Measurements from ENCODE around the gene SH3TC1. TPM values are rescaled to one million over a fixed set of nuclear protein-coding genes. Genes with fewer than 3 reads are reported as not detected.

The SH3TC1 gene
- polyA plus RNA-seq, 4 donors, result 0.45 to 25.3 (median 6.3) TPM

DNA sequence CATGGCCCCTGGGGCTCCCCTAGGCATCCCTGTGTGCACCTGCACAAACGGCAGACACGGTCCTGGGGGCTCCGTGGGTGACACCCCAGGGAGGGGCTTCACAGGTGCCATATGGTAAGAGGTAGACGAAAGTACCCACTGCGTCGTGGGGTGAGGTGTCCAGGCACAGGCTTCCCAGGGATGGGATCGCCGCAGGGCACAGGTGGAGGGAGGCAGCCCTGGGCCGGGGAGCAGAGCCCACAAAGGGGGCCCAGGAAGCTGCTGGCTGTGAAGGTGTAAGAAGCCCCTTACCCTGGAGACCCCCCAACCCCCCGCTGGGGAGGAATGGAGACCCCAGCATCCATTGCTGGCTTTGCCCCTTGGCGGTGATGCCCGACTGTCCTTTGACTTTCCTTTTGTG, 10.9 kb downstream of the SH3TC1 start:
- Histone ChIP-seq H3K36me3 (ENCODE audit: control insufficient read depth in 3 of 3, insufficient read depth in 2 of 3, low read depth in 1 of 3, low read length in 3 of 3) (peaks cover 0 to 78% (median 0%) of the 10 kb centered on the region in 3 donors), H3K9me3 (ENCODE audit: control insufficient read depth in 2 of 2, insufficient read depth in 1 of 2, low read depth in 1 of 2, low read length in 1 of 2) (no peaks in the 10 kb centered on the region), H3K4me1 (ENCODE audit: control insufficient read depth in 3 of 3, insufficient read depth in 2 of 3, low read depth in 1 of 3, low read length in 2 of 3) (peaks cover 0 to 11% (median 0%) of the 10 kb centered on the region in 3 donors), H3K4me3 (ENCODE audit: low read depth in 1 of 3, low read length in 3 of 3) (no peak overlapping the region), H3K27me3 (ENCODE audit: control insufficient read depth in 3 of 3, insufficient read depth in 3 of 3, low read length in 3 of 3) (no peaks in the 10 kb centered on the region), H3K27ac (ENCODE audit: low read depth in 1 of 3, low read length in 2 of 3) (no peak overlapping the region)
- FAIRE-seq (no peak), DNase-seq (no peak)
- 81 to 90% (median 85%) methylated on average over 12 of the region's 12 CpGs for WGBS, 3 donors

DNA sequence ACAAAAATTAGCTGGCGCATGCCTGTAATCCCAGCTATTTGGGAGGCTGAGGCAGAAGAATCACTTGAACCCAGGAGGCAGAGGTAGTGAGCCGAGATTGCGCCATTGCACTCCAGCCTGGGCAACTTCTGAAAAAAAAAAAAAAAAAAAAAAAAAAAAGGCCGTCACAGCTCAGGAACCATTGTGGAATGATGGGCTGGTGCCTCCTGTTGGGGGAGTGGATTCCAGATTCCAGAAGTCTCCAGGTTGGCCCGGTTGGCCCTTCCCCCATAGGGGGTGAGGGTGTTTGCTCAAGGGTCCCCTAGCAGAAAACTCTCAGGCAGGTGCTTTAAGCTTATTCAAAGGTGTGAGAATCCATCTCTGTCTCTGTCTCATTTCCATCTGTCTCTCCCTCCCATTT, 11.5 kb downstream of the SH3TC1 start:
- FAIRE-seq (no peak), DNase-seq (no peak)
- Histone ChIP-seq H3K4me1 (ENCODE audit: control insufficient read depth in 3 of 3, insufficient read depth in 2 of 3, low read depth in 1 of 3, low read length in 2 of 3) (peaks cover 0 to 11% (median 0%) of the 10 kb centered on the region in 3 donors), H3K9me3 (ENCODE audit: control insufficient read depth in 2 of 2, insufficient read depth in 1 of 2, low read depth in 1 of 2, low read length in 1 of 2) (no peaks in the 10 kb centered on the region), H3K27me3 (ENCODE audit: control insufficient read depth in 3 of 3, insufficient read depth in 3 of 3, low read length in 3 of 3) (no peaks in the 10 kb centered on the region), H3K27ac (ENCODE audit: low read depth in 1 of 3, low read length in 2 of 3) (no peak overlapping the region), H3K36me3 (ENCODE audit: control insufficient read depth in 3 of 3, insufficient read depth in 2 of 3, low read depth in 1 of 3, low read length in 3 of 3) (peaks cover 0 to 78% (median 0%) of the 10 kb centered on the region in 3 donors), H3K4me3 (ENCODE audit: low read depth in 1 of 3, low read length in 3 of 3) (no peak overlapping the region)
- WGBS, 3 donors, result 77 to 85% (median 83%) methylated on average over 4 to 5 of the region's 5 CpGs

DNA sequence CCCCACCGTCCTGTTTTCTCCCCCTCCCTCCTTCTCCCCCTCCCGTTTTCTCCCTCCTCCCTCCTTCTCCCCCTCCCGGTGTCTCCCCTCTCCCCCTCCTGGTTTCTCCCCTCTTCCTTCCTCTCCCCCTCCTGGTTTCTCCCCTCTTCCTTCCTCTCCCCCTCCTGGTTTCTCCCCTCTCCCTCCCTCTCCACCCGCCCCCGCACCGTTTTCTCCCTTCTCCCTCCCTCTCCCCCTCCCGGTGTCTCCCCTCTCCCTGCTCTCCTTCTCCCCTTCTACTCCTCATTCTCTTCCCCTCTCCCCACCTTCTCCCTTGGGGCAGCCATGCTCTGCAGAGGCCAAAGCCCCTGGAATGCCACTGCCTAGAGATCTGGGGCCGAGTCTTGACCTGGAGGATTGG, 12.2 kb downstream of the SH3TC1 start:
- H3K9me3 ChIP-seq (ENCODE audit: control insufficient read depth in 2 of 2, insufficient read depth in 1 of 2, low read depth in 1 of 2, low read length in 1 of 2), result no peaks in the 10 kb centered on the region
- WGBS, 3 donors, result 35 to 45% (median 43%) methylated on average over 8 of the region's 8 CpGs
- DNase-seq, result no peak
- peaks cover 0 to 5% (median 0%) of the 10 kb centered on the region in 3 donors for H3K4me1 ChIP-seq (ENCODE audit: control insufficient read depth in 3 of 3, insufficient read depth in 2 of 3, low read depth in 1 of 3, low read length in 2 of 3)
- H3K27me3 ChIP-seq (ENCODE audit: control insufficient read depth in 3 of 3, insufficient read depth in 3 of 3, low read length in 3 of 3), result no peaks in the 10 kb centered on the region
- FAIRE-seq, result no peak
- peaks cover 0 to 78% (median 0%) of the 10 kb centered on the region in 3 donors for H3K36me3 ChIP-seq (ENCODE audit: control insufficient read depth in 3 of 3, insufficient read depth in 2 of 3, low read depth in 1 of 3, low read length in 3 of 3)
- no peak overlapping the region for H3K27ac ChIP-seq (ENCODE audit: low read depth in 1 of 3, low read length in 2 of 3)
- no peak overlapping the region for H3K4me3 ChIP-seq (ENCODE audit: low read depth in 1 of 3, low read length in 3 of 3)

DNA sequence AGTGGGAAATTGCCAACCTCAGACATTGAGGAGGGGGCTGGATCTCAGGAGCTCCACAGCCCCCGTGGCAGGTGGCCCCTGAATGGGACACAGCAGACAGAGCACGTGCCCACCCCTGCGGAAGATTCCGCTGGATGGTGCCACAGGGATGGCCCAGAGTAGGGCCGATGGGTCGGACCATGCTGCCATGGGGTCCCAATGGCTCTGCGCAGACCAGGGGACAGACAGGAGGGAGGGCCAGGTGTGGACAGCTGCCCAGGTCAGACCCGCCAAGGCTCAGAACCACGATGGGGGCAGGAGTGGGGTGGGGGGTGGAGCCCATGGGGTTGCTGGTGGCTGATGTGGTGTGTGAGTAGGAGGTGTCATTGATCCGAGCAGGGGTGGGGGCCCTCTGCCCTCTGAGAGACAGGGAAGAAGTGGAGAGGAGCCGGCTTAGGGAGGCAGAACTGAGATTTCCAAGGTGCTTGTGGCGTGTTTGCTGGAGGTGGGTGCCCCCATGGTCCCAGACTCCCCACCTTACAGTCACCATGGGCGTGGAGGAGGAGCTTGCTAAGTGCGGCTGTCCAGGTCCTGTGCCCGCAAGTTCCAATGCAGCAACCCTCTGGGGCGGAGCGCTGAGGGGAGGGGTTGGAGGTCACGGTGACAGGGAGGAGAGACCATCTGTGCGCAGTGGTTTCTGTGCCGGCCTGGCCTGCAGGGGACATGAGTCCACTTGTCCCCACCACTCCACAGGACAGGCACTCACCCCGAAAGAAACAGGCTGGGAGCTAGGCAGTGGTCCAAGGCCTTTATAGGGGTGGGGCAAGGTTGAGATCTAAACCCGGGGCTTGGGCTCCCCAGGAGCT, 12.9 kb downstream of the SH3TC1 start:
- DNase-seq (no peak), FAIRE-seq (no peak)
- peaks cover 0 to 82% (median 0%) of the 10 kb centered on the region in 3 donors for H3K36me3 ChIP-seq (ENCODE audit: control insufficient read depth in 3 of 3, insufficient read depth in 2 of 3, low read depth in 1 of 3, low read length in 3 of 3)

DNA sequence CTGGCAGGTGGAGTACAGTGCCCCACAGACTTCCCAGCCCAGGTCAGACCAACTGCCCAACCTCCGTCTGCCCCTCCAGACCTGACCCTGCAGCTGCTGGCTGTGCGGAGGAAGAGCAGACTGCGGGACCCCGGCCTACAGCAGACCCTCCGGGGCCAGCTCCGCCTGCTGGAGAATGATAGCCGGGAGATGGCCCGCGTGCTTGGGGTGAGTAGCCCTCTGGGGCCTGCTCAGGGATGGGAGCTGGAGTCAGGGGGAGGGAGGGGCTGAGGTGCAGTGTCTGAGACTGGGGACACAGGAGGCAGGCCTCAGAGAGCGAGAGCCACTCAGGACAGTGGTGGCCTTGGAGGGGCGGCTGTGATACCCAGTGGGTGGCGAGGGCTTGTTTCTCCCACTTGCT, 13.5 kb downstream of the SH3TC1 start:
- Histone ChIP-seq H3K27ac (ENCODE audit: low read depth in 1 of 3, low read length in 2 of 3) (no peak overlapping the region), H3K4me1 (ENCODE audit: control insufficient read depth in 3 of 3, insufficient read depth in 2 of 3, low read depth in 1 of 3, low read length in 2 of 3) (no peaks in the 10 kb centered on the region), H3K36me3 (ENCODE audit: control insufficient read depth in 3 of 3, insufficient read depth in 2 of 3, low read depth in 1 of 3, low read length in 3 of 3) (peaks cover 0 to 84% (median 0%) of the 10 kb centered on the region in 3 donors), H3K4me3 (ENCODE audit: low read depth in 1 of 3, low read length in 3 of 3) (no peak overlapping the region), H3K27me3 (ENCODE audit: control insufficient read depth in 3 of 3, insufficient read depth in 3 of 3, low read length in 3 of 3) (no peaks in the 10 kb centered on the region), H3K9me3 (ENCODE audit: control insufficient read depth in 2 of 2, insufficient read depth in 1 of 2, low read depth in 1 of 2, low read length in 1 of 2) (no peaks in the 10 kb centered on the region)
- WGBS, 3 donors, result 91 to 98% (median 96%) methylated on average over 11 to 12 of the region's 12 CpGs
- no peak for FAIRE-seq
- no peak for DNase-seq

More for the DNA sequence above, 12.9 kb downstream of the SH3TC1 start:
- 84 to 89% (median 86%) methylated on average over 22 of the region's 22 CpGs for WGBS, 3 donors
- H3K4me1 ChIP-seq (ENCODE audit: control insufficient read depth in 3 of 3, insufficient read depth in 2 of 3, low read depth in 1 of 3, low read length in 2 of 3), result no peaks in the 10 kb centered on the region
- no peaks in the 10 kb centered on the region for H3K9me3 ChIP-seq (ENCODE audit: control insufficient read depth in 2 of 2, insufficient read depth in 1 of 2, low read depth in 1 of 2, low read length in 1 of 2)
- no peaks in the 10 kb centered on the region for H3K27me3 ChIP-seq (ENCODE audit: control insufficient read depth in 3 of 3, insufficient read depth in 3 of 3, low read length in 3 of 3)
- H3K27ac ChIP-seq (ENCODE audit: low read depth in 1 of 3, low read length in 2 of 3), result no peak overlapping the region
- H3K4me3 ChIP-seq (ENCODE audit: low read depth in 1 of 3, low read length in 3 of 3), result no peak overlapping the region

DNA sequence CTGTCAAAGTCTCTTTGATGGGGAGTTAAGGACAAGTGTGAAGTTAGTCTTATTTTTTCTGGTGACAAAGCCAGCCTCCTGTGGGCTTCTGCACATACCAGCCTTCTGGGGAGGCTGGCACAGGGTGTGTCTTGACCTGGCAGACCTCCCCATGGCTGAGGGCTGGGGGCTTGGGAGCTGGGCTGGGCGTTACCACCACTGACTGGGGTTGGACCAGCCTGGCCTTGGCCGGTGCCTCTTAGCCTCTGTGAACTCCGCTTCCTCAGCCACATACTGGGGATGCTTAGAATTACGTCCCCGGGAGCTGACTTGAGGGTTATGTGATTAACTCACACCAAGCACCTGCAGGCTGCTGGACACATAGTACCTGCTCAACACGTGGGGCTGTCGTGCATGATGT, 14.0 kb downstream of the SH3TC1 start:
- Histone ChIP-seq H3K4me1 (ENCODE audit: control insufficient read depth in 3 of 3, insufficient read depth in 2 of 3, low read depth in 1 of 3, low read length in 2 of 3) (no peaks in the 10 kb centered on the region), H3K27me3 (ENCODE audit: control insufficient read depth in 3 of 3, insufficient read depth in 3 of 3, low read length in 3 of 3) (no peaks in the 10 kb centered on the region), H3K27ac (ENCODE audit: low read depth in 1 of 3, low read length in 2 of 3) (no peak overlapping the region), H3K4me3 (ENCODE audit: low read depth in 1 of 3, low read length in 3 of 3) (no peak overlapping the region), H3K9me3 (ENCODE audit: control insufficient read depth in 2 of 2, insufficient read depth in 1 of 2, low read depth in 1 of 2, low read length in 1 of 2) (no peaks in the 10 kb centered on the region), H3K36me3 (ENCODE audit: control insufficient read depth in 3 of 3, insufficient read depth in 2 of 3, low read depth in 1 of 3, low read length in 3 of 3) (peaks cover 0 to 84% (median 0%) of the 10 kb centered on the region in 3 donors)
- FAIRE-seq (no peak), DNase-seq (no peak)
- 82 to 92% (median 85%) methylated on average over 7 of the region's 7 CpGs for WGBS, 3 donors

DNA sequence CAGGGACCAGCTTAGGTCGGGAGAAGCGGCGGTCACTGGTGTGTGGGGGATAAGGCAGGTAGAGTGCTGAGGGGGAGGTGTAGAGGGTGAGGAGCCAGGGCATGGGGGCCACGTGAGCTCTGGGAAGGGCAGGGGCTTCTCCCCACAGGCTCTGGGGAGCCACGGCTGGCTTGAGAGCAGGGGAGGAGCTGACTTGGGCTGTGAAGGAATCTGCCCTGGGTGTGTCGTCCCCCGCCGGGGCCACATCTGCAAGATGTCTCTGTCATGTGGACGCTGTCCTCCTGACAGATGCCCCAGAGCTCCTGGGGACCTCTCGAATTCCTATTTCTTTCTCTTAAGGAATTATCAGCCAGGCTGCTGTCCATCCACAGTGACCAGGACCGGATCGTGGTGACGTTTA, 15.0 kb downstream of the SH3TC1 start:
- no peak overlapping the region for H3K27ac ChIP-seq (ENCODE audit: low read depth in 1 of 3, low read length in 2 of 3)
- FAIRE-seq (no peak), DNase-seq (no peak)
- no peak overlapping the region for H3K4me3 ChIP-seq (ENCODE audit: low read depth in 1 of 3, low read length in 3 of 3)
- H3K4me1 ChIP-seq (ENCODE audit: control insufficient read depth in 3 of 3, insufficient read depth in 2 of 3, low read depth in 1 of 3, low read length in 2 of 3), result no peaks in the 10 kb centered on the region
- no peaks in the 10 kb centered on the region for H3K9me3 ChIP-seq (ENCODE audit: control insufficient read depth in 2 of 2, insufficient read depth in 1 of 2, low read depth in 1 of 2, low read length in 1 of 2)
- WGBS, 3 donors, result 77 to 78% (median 77%) methylated on average over 11 to 13 of the region's 13 CpGs
- no peaks in the 10 kb centered on the region for H3K27me3 ChIP-seq (ENCODE audit: control insufficient read depth in 3 of 3, insufficient read depth in 3 of 3, low read length in 3 of 3)
- H3K36me3 ChIP-seq (ENCODE audit: control insufficient read depth in 3 of 3, insufficient read depth in 2 of 3, low read depth in 1 of 3, low read length in 3 of 3), result peaks cover 0 to 85% (median 0%) of the 10 kb centered on the region in 3 donors

DNA sequence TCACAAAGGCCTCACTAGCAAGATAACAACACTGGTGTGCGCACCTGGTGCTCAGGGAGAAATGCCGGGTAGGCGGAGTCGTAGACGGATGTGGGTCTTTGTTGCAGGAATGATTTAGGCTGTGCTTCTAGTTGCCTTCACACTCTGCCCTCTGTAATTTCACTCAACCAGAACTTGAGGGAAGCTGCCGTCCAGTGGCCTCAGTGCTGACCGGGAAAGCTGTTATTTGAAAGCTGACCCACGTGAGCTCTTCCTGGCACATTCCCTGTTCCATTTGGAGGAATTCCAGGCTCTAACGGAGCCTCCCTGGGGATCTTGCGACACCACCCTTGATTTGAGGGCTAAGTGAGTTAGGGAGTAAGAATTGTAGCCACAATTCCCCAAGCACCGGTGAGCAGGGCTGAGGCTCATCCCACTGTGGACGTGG, 15.9 kb downstream of the SH3TC1 start:
- Histone ChIP-seq H3K36me3 (ENCODE audit: control insufficient read depth in 3 of 3, insufficient read depth in 2 of 3, low read depth in 1 of 3, low read length in 3 of 3) (peaks cover 0 to 85% (median 0%) of the 10 kb centered on the region in 3 donors), H3K27ac (ENCODE audit: low read depth in 1 of 3, low read length in 2 of 3) (no peak overlapping the region), H3K27me3 (ENCODE audit: control insufficient read depth in 3 of 3, insufficient read depth in 3 of 3, low read length in 3 of 3) (no peaks in the 10 kb centered on the region), H3K9me3 (ENCODE audit: control insufficient read depth in 2 of 2, insufficient read depth in 1 of 2, low read depth in 1 of 2, low read length in 1 of 2) (no peaks in the 10 kb centered on the region), H3K4me3 (ENCODE audit: low read depth in 1 of 3, low read length in 3 of 3) (no peak overlapping the region), H3K4me1 (ENCODE audit: control insufficient read depth in 3 of 3, insufficient read depth in 2 of 3, low read depth in 1 of 3, low read length in 2 of 3) (no peaks in the 10 kb centered on the region)
- FAIRE-seq (no peak), DNase-seq (no peak)
- 21 to 55% (median 32%) methylated on average over 12 of the region's 12 CpGs for WGBS, 3 donors
